ENCODE data around the gene RNF44.
A peak's percentile ranks its signal among the peaks of the same experiment; 100 is the strongest.

The RNF44 gene

DNA sequence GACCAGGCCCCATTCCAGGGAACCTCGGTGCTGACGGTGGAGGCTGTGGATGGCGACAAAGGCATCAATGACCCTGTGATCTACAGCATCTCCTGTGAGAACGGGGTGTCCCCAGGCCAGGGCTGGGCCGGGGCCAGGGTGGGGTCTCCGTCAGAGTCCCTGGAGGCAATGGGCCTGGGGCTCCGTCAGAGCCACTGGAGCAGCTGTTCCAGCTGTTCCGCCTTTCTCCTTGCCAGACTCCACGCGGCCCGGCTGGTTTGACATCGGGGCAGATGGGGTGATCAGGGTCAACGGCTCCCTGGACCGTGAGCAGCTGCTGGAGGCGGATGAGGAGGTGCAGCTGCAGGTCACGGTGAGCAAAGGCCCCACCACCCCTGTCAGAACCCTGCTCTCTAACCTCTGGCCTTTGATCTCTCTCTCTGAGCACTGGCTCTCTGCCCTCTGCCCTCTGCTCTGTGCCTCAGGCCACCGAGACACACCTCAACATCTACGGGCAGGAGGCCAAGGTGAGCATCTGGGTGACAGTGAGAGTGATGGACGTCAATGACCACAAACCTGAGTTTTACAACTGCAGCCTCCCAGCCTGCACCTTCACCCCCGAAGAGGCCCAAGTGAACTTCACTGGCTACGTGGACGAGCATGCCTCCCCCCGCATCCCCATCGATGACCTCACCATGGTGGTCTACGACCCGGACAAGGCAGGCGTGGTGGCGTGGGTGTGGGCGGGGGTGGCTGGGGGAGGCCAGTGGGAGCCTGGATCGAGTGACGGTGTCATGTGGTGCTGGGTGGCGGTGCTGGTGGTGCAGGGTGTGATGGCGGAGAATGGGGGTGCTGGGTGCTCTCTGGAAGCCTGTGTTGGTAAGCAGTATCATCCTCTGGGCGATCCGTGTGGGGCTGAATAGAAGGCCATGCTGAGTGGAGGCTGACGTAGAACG is 38.6 kb upstream of the RNF44 start:
- TF ChIP-seq ZFX (IDR thresholded peaks at IDR 0.05): no peak
- TF ChIP-seq, protein P1, sequence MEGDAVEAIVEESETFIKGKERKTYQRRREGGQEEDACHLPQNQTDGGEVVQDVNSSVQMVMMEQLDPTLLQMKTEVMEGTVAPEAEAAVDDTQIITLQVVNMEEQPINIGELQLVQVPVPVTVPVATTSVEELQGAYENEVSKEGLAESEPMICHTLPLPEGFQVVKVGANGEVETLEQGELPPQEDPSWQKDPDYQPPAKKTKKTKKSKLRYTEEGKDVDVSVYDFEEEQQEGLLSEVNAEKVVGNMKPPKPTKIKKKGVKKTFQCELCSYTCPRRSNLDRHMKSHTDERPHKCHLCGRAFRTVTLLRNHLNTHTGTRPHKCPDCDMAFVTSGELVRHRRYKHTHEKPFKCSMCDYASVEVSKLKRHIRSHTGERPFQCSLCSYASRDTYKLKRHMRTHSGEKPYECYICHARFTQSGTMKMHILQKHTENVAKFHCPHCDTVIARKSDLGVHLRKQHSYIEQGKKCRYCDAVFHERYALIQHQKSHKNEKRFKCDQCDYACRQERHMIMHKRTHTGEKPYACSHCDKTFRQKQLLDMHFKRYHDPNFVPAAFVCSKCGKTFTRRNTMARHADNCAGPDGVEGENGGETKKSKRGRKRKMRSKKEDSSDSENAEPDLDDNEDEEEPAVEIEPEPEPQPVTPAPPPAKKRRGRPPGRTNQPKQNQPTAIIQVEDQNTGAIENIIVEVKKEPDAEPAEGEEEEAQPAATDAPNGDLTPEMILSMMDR (conservative IDR thresholded peaks at IDR 0.05): no peak
- H3K27ac ChIP-seq: no peak overlapping the region

DNA sequence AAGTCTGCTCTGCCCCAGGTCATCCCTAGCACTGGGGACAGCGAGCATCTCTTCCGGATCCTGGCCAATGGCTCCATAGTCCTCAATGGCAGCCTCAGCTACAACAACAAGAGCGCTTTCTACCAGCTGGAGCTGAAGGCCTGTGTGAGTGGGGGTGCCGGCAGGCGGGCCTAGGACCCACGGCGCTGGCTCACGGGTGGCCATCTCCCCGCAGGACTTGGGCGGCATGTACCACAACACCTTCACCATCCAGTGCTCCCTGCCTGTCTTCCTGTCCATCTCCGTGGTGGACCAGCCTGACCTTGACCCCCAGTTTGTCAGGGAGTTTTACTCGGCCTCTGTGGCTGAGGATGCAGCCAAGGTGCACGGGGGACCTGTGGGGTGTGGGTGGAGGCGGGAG is 37.9 kb upstream of the RNF44 start:
- TF ChIP-seq, protein P1 (conservative IDR thresholded peaks at IDR 0.05): no peak
- TF ChIP-seq ZFX (IDR thresholded peaks at IDR 0.05): no peak

DNA sequence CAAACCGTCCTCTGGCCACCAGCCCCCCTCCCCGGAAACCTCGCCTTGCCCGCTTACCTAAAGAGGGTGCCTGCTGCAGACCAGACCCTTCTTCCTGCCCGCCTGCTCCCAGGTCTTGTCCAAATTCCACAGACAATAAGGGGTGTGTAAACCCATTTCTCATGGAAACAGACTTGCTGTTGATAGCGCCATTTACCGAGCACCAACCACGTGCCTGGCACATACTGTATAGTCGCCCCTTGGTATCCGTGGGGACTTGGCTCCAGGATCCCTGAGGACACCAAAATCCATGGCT is 37.0 kb upstream of the RNF44 start:
- TF ChIP-seq, protein P1 (conservative IDR thresholded peaks at IDR 0.05): peak; percentile 73
- no peak for TF ChIP-seq ZFX (IDR thresholded peaks at IDR 0.05)
- H3K27ac ChIP-seq: no peak overlapping the region

More for the DNA sequence above, 37.9 kb upstream of the RNF44 start:
- no peak overlapping the region for H3K27ac ChIP-seq

- TF ChIP-seq, protein P1 (conservative IDR thresholded peaks at IDR 0.05): peak; percentile 93
- TF ChIP-seq ZFX (IDR thresholded peaks at IDR 0.05): no peak
- no peak overlapping the region for H3K27ac ChIP-seq
Observed at GRCh38 chr5:176573564-176574296, 36.5 kb upstream of the RNF44 start.

DNA sequence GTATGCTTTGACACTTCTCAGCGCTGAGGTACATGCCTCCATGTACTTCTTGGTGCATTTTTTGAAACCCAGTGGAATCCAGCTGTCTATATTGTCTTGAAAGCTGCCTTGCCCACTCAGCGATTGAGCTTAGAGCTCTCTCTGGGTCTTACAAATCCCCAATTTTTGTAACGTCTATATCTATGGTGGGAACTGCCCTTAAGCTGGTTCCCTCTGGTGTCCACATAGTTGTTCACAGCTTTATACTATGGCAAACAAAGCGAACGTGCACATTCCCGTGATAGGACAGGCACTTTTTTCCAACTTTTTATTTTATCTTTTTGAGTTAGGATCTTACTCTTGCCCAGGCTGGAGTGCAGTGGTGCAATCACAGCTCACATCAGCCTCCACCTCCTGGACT is 32.8 kb upstream of the RNF44 start:
- no peak overlapping the region for H3K27ac ChIP-seq
- no peak for TF ChIP-seq ZFX (IDR thresholded peaks at IDR 0.05)
- TF ChIP-seq, protein P1 (conservative IDR thresholded peaks at IDR 0.05): no peak

DNA sequence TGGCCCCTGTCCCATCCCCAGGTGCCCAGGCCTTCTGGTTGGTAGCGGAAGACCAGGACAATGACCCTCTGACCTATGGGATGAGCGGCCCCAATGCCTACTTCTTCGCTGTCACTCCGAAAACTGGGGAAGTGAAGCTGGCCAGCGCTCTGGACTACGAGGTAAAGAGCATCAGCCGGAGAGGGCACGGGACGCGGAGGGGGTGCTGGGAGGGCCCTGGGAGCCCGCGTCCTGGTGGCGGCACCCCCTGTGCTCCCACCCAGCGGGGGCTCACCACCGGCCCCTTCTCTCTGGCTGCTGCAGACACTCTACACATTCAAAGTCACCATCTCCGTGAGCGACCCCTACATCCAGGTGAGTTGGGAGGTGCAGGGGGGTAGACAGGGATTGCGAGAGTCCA is 31.5 kb upstream of the RNF44 start:
- no peak overlapping the region for H3K27ac ChIP-seq
- no peak for TF ChIP-seq ZFX (IDR thresholded peaks at IDR 0.05)
- TF ChIP-seq, protein P1 (conservative IDR thresholded peaks at IDR 0.05): no peak

- TF ChIP-seq, protein P1 (conservative IDR thresholded peaks at IDR 0.05): no peak
- TF ChIP-seq ZFX (IDR thresholded peaks at IDR 0.05): no peak
- no peak overlapping the region for H3K27ac ChIP-seq
Observed at GRCh38 chr5:176565760-176566288, 28.6 kb upstream of the RNF44 start.
